GM21447 (cell line): ENCODE data around the gene TRDN.
"Not testable (repeated sequence)": the region's sequence is repeated elsewhere in the genome, so short reads cannot be mapped to it uniquely, and the experiment has no call there.

Source experiments
- ATAC-seq: cut with Tn5 transposase; IDR thresholded peaks from one replicate; pipeline ENCODE4 v1.9.1; 2021; ENCODE audit not compliant: unreplicated experiment

TRDN gene

DNA sequence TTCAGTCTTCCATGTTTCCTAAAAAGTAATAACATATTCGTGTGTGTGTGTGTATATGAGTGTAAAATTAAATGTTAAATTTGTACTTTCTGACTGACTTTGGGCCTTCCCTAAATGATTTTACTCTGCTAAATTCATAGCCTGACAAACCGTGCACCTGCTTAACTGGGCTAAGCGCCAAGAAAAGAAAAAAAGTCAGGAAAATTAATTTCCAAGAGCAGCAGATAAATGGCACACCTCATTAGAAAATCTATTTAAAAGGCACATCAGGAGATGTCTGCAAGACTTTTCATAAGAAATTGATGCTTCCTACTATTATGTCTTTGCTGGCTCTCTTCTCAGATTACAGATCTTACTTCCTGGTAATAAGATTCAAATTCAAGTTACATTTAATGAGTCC lies 72.4 kb downstream of the TRDN start:
- no peak for ATAC-seq

DNA sequence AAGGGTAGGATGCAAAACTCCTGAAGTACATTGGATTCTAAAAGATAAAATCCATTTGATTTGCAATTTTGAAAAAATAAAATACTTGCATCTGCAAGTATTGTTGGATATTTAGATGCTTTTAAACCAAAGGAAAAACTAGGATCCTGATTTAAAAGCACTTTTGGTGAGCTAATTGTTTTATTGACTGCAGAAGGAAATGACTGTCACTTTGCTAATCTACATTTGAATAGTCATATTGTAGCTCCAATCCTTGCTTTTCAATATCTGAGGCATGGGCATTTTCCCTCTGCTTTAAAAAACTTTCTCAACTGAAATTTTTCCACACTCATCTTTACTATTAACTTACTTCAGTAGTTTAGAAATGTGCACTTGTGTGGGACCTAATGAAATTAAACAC lies 74.1 kb downstream of the TRDN start:
- no peak for ATAC-seq

DNA sequence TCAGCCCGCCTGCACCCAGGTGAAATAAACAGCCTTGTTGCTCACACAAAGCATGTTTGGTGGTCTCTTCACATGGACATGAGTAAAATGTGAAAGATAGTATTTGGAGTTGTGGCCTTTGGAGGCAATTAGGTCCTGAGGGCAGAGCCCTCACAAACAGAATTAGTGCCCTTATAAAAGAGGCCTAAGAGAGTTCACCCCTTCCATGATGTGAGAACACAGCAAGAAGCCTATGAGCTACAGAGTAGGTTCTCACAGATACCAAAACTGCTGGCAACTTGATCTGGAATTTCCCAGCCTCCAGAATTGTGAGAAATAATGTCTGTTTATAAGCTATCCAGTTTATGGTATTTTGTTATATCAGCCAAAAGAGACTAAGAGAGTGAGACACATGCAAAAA lies 74.5 kb downstream of the TRDN start:
- no peak for ATAC-seq

DNA sequence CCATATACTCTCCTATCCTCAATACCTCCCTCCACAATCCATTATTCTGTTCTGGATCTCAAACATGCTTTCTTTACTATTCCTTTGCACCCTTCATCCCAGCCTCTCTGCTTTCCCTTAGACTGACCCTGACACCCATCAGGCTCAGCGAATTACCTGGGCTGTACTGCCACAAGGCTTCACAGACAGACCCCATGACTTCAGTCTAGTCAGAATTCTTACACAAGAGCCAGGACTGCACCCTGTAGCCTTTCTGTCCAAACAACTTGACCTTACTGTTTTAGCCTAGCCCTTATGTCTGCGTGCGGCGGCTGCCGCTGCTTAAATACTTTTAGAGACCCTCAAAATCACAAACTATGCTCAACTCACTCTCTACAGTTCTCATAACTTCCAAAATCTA lies 76.9 kb downstream of the TRDN start:
- ATAC-seq, result not testable (repeated sequence)

DNA sequence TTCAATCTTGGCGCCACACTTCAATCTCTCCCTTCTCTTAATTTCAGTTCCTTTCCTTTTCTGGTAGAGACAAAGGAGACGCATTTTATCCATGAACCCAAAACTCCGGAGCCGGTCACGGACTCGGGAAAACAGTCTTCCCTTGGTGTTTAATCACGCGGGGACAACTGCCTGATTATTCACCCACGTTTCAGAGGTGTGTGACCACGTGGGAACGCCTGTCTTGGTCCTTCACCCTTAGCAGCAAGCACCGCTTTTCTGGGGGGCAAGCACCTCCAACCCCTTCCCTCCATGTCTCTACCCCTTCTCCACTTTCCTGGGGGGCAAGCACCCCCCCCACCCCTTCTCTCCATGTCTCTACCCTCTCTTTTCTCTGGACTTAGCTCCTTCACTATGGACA lies 79.3 kb downstream of the TRDN start:
- ATAC-seq, result not testable (repeated sequence)

DNA sequence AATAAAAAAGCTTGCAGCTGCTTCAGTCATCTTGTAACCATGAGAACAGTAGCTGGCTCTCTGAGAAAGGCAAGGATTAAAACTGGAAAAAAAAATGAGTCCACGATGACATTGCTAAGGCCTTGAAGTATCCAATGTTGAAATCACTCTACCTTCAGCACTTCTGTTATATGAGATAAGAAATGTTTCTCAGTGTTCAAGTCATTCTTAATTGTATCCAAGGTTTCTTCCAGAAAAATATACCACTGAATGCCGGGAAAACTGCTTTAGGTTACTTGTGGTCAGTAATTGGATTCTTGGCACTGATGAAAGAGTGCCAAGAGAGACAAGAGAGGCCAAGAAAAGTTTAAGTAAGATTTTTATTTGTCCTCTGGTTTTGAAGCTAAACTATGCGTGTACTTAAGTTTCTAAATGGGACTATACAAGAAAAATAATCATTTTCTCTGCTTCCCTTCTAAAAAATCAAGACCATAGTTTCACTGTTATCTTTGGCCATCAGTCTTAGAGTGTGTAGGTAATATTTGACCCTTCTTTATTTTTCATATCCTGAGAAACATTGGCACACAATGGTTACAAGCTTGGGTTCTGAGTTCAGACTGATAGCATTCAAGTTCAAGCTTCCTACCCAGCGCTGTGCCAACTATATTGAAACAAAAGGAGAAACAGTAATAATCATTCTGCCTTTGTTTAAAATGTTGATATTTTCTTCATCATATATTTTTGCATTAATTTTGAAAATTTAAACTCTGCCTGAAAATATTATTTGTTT lies 84.6 kb downstream of the TRDN start:
- ATAC-seq, result no peak

DNA sequence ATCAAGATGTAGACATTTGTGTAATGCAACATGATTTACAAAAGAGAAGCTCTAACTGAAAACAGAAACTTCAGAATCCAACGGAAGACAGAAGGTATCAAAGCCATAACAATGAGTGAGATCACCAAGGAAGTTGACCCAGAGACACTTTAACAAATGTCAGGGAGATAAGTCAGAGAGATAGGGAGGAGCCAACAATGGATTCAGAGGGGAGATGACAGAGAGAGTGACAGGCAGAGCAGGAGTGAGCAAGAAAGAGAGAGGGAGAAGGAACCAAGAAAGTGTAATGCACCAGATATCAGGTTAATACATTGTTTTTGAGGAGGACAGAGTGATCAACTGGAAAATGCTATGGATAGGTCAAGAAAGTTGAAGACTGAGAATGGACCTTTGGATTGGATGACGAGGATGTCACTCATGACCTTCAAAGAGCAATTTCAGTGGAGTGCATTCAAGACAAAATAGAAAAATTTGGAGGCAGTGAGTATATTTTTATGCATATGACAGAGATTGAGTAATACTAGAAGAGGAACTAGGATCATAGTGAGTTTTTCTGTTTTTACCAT lies 86.6 kb downstream of the TRDN start:
- ATAC-seq, result no peak

DNA sequence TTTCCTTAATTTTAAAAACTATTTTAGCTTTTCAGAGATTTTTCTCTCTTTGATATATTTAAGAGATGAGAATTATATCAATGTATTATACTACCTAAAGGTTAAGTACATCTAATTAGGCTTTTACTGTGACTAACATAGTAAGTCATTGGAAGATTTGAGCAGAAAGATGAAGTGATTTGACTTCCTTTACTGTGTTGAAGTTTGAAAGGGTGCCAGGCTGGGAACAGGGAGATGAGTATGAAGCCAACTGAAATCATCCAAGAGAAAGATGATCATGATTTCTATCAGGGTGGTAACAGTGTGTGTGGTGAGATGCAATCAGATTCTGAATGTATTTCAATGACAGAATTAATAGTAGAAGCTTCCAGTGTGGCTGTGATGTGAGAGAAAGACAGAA lies 87.3 kb downstream of the TRDN start:
- ATAC-seq, result no peak

DNA sequence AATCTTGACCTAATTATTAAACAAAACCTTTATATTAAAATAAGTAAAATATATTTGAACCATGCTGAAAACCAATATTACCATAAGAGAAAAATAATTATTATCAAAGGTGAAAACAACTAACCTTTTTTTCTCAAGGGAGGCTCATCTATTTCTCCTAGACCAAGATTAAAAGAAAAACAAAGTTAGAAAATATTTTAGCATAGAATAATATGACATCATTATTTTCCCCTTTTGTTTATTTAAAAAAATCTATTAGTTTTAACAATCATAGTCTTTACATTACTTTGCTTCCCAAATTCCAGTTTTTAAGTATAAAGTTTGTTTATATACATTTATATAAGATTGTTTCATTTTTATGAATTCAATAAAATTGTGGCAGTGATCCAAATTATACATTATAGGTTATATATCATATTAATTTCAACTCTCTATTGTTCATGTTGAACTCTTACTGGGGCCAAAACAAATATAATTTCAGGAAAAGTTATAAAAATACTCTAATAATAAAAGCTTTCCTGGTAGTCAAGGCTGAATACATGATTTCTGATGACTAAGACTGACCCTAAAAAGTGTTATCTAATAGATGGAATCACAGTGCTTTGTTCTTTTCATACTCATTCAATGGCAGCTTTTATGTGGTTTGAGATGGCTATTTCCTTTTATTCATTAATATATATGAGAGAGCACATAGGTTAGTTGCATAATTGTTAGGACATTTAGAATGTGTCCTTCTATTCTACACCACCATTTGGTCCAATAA lies 89.4 kb downstream of the TRDN start:
- no peak for ATAC-seq

DNA sequence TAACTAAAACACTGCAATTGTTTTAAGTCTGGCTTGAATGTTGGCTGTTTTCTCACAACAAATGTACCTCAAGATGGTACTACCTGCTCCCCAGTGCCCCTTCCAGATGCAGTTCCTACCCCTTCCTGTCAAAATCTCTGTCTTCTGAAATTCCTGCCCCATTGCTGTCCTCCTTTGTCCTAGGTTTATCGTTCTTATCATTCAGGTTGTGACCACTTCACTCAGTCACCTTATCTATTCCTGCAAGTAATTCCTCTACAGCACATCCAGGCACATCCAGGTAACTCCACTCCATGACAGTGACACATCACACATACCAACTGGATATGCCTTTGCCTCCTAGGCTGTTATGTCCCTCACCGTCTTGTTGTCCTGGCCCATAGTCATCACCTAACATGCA lies 90.2 kb downstream of the TRDN start:
- ATAC-seq, result no peak

DNA sequence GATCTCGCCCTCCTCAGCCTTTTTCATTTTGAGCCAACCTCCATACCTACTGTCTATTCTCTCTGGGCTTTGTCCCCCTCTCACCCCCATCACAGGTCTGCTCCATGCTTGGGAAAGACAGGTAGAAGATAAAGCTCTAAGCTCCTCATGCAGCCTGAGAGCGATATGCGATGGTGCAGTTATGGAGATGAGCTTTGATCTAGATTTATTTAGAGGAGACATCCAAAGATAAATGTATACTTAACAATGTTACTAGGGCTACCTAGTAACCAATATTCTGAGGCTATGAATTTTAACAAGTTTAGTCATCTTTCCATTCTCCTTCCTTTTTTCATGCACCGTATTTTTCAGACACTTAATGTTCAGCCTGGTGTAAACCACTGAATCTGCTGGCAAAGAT lies 95.3 kb downstream of the TRDN start:
- no peak for ATAC-seq

DNA sequence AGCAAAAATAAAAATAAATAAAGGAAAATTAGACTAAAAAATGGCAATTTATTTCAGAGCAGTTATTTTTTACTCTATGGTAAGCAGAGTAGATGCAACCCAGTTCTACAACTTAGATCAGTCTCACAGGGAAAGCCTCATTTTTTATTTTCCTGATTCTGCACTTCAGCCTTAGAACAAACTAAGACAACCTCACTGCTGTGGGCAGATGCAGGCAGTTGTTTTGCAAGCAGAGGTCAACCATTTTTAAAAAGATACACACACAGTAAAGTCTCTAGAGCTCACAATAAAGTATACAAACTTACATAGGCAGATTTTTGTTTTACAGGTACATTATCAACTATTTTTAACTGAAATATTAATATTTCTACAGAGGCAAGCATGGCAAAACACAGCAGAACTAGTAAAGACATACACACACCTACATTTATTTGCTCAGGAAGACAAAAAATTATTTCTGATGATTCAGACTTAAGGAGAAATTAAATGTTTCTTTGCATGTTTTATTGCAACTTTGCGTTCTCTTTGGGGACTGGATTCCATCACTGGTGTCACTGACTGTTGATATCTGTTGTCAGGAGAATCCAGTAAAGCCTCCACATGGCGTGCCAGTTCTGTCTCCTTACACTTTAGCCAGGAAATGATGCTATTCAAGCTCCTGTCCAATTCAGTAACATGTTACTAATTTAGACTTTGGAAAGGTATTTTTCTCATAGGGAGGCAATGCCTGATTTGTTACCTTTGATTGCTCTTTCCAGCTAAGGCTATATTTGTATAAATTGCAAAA lies 102.7 kb downstream of the TRDN start:
- ATAC-seq, result no peak

DNA sequence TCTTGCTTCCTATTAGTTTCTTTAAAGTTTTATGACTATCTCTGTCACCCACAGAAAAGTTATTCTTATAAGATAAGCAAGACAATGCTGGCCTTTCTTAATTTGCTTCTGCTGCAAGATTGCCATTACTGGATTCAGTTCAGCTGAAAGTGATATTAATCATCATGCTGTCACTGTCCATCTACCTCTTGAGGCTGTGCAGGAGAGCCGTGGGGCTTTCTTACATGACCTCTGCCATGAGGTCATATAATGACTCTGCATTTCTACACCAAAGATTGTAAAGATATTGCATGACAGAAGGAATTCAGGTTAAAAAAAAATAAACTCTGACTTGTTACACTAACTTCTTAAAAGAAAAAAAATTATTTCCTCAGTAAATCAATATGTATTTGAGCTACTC lies 106.9 kb downstream of the TRDN start:
- ATAC-seq, result no peak

DNA sequence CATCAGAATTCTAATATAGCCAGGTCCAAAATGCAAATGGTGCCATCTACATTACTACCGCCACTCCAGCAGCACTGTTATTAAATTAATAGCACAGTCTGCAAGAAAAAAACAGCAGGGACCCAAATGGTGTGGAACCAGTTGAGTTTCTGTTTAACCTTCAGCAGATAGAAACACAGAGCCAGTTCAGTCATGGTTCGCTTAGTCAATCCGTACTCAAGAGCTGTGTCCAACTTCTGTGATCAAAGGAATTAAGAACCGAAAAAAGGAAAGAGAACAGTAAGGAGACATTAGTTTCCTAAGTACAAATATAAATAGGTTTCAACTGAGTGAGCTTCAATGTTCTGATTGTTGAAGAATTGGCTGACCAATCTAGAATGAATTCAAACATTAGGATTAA lies 107.7 kb downstream of the TRDN start:
- ATAC-seq, result no peak

DNA sequence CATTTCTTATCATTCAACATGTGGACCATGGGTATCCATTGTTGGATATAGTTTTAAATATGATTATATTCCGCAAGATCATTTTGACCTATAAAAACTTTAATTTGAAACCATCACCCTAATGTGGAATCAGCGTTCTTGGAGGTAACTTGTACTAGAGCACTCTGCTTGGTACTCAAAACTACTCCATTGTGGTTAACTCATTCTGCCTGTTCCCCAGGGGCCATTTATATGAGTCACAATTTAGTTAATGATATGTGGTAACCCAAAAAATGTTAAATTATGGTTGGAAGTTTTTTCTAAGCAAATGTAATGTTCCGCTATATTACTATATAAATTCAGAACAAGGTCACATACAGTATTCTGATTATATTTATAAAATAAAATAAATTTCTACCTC lies 109.3 kb downstream of the TRDN start:
- ATAC-seq, result no peak

DNA sequence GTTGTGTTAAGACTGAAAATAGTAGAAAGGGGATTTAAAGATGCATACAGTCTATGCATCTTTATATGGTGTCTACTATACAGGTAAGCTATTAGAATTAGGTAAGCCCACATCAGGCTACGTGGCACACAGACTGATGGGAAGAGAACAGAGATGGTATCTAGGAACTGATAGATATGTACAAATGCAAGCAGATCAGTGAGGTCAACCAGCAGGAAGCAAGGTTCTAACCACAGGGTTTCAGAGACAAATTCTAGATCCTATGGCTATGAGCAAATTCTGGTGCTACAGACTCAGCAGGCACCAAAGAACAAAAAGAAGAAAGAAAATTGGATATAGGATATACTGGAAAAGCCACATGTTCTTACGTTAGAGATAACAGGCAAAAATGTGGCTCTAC lies 110.6 kb downstream of the TRDN start:
- no peak for ATAC-seq

DNA sequence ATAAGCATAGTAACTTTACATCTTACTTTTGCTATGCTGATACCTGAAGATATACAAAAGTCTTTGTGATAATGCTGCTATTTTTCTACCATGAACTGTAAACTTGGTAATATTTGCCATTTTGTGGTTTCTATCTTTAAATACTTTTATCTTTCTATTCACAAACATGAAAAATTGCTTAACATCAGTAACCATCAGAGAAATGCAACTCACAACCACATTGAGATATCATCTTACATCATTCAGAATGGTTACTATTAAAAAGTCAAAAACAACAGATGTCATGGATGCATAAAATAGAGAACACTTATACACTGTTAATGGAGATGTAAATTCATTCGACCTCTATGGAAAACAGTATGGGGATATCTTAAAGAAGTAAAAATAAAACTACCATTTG lies 112.0 kb downstream of the TRDN start:
- ATAC-seq, result no peak

DNA sequence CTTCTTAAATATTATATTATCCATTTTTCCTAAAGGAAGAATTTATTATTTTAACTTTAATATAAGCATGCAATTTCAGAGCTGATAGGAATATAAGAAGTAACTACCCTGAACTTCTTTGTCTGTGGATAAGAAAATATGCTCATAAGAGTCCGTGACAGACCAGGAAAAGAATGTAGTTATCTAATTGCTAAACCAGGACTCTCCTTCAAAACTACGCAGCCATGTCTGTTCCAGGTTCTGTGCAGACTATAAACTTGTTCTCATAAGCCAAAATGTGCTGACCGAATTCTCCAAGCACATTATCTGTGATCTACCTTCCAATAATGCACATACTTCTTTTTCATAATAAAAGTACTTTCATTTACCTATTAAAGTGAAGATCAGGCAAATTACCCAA lies 116.5 kb downstream of the TRDN start:
- no peak for ATAC-seq

DNA sequence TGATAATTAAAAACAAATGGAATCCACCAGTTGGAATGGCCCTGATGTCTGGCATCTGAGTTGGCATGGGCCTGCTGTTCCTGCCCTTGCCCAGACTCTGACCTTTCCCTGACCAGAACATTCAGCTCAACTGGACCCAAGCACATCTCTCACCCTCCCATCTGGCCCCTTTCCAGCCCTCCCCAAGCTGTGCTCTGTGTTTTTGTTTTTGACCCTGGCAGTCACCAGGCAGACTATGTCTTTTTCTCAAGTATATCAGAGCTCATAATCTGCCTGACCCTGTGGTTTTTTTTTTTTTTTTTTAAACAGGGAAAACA lies 117.6 kb downstream of the TRDN start:
- ATAC-seq, result no peak

DNA sequence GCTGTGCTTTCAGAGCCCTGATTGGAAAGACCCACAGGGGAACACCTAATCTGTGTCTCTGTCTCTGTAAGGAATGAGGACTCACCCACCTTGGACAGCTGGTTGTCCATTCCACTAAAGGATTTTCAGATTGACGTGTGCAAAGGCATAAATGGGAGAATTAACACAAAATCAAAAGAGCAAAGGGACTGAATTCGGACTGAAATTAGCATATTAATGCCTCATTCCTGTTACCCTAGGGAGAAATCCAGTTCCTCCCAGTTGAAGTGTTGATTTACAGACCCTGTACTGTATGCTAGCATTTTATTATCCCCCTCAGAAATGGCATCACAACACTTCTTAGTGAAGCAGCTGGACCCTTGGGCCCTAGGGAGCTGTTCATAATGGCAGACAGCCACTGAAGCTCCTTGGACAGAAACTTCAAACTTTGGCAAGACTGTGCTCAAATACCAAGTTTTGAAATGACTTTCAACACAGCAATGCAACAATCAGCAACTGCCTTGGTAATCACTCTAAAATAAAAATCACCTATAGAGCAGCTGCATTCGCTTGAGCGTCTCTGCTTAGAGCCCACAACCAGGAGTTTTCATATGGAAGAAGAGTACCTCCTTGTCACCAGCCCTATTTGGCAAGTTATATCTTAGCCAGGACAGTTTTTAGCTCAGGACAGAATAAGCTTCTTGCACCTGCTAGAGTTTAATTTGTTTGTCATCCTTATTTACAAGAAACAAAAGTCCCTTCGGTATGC lies 118.1 kb downstream of the TRDN start:
- no peak for ATAC-seq

DNA sequence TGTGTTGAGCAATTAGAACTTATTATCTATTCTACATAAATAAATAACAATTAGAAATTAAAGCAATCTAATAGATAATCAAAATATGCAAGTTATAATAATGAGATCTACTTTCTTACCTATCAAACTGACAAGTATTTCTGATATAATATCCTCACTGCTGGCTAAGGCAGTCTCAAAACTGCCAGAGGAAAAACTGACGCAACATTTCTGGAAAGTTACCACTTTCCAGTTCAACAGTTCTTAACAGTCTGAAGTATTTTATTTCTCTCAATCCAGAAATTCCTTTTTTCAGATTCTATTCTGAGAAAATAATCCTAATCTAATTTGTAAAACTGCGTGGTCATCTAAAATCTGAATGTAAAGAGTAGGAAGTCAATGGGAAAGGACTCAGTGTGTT lies 121.0 kb downstream of the TRDN start:
- no peak for ATAC-seq
